H1 (cell line): ENCODE results near the gene RBCK1. TPM values are rescaled to one million over a fixed set of nuclear protein-coding genes. Genes with fewer than 3 reads are reported as not detected.

Experiments used
- CTCF ChIA-PET: fragments of 300-600 bp; sonication (Branson Sonifier 250); formaldehyde crosslinking; loops from one replicate; lab custom pipeline; 2021; ENCODE audit not compliant: partially characterized antibody; lab: Charles Lee
- POLR2A ChIA-PET: fragments of 300-600 bp; sonication (Branson Sonifier 250); formaldehyde crosslinking; loops from one replicate; lab custom pipeline; 2021; ENCODE audit warnings: inconsistent platforms; ENCODE audit not compliant: partially characterized antibody; lab: Charles Lee
- DNase-seq, 2 experiments: peaks; one replicate each; pipeline versions ENCODE4 v3.0.0 to v3.0.0-alpha.2; 2010 to 2022; ENCODE audit warnings: low spot score in 2 of 2, low read depth in 1 of 2, mixed read lengths in 1 of 2
- FAIRE-seq: peaks from 2 replicates; lab custom pipeline; 2011; peaks lifted over from hg19 to GRCh38; lab: Jason Lieb, UNC
- H2AFZ ChIP-seq: 2 replicates; pipeline ENCODE4 v1.8.1; 2012; ENCODE audit warnings: low read length, inconsistent platforms
- H2AK5ac ChIP-seq: 2 replicates; pipeline ENCODE4 v1.6.1; 2013; ENCODE audit warnings: low read depth, low read length
- H2BK120ac ChIP-seq: replicated peaks from 2 replicates; pipeline ENCODE3; 2013; ENCODE audit warnings: low read depth, low read length, inconsistent platforms
- H2BK12ac ChIP-seq: 2 replicates; pipeline ENCODE4 v1.6.1; 2013; ENCODE audit warnings: low read depth, low read length
- H2BK15ac ChIP-seq: 2 replicates; pipeline ENCODE4 v1.6.1; 2013; ENCODE audit warnings: low read length
- H2BK20ac ChIP-seq: 2 replicates; pipeline ENCODE4 v1.6.1; 2013; ENCODE audit warnings: low read length
- H2BK5ac ChIP-seq: 2 replicates; pipeline ENCODE4 v1.6.1; 2013; ENCODE audit warnings: low read depth, low read length
- H3K14ac ChIP-seq: 2 replicates; pipeline ENCODE4 v1.6.1; 2013; ENCODE audit warnings: inconsistent platforms; ENCODE audit not compliant: insufficient read length
- H3K18ac ChIP-seq: 2 replicates; pipeline ENCODE4 v1.6.1; 2013; ENCODE audit warnings: low read length; ENCODE audit errors: extremely low read depth
- H3K23ac ChIP-seq: 2 replicates; pipeline ENCODE4 v1.6.1; 2013; ENCODE audit warnings: inconsistent platforms; ENCODE audit not compliant: insufficient read length
- H3K23me2 ChIP-seq: 2 replicates; pipeline ENCODE4 v1.6.1; 2013; ENCODE audit warnings: low read depth, low read length
- H3K27ac ChIP-seq: 2 replicates; pipeline ENCODE4 v1.6.1; 2011; ENCODE audit warnings: low read depth, low read length, inconsistent platforms
- H3K27me3 ChIP-seq, 4 experiments: replicated peaks in 1 of 4; 1 replicate in 1 of 4; 2 replicates in 3 of 4; pipeline versions ENCODE4 v1.6.1 to v1.8.1; 2011 to 2013; ENCODE audit warnings: low read length in 3 of 4, mild to moderate bottlenecking in 3 of 4, inconsistent platforms in 2 of 4, mixed read lengths in 2 of 4, moderate library complexity in 1 of 4; ENCODE audit not compliant: control insufficient read depth in 3 of 4, insufficient read depth in 3 of 4; ENCODE audit errors: extremely low read depth in 1 of 4
- H3K36me3 ChIP-seq, 4 experiments: 2 replicates each; pipeline versions ENCODE4 v1.6.1 to v1.8.1; 2011 to 2013; ENCODE audit warnings: mild to moderate bottlenecking in 4 of 4, low read length in 3 of 4, moderate library complexity in 2 of 4, control low read depth in 1 of 4, inconsistent platforms in 1 of 4; ENCODE audit not compliant: insufficient read depth in 4 of 4, control insufficient read depth in 2 of 4
- H3K4ac ChIP-seq: replicated peaks from 2 replicates; pipeline ENCODE3; 2013; ENCODE audit warnings: low read length, low read depth, mixed read lengths, inconsistent platforms; ENCODE audit not compliant: insufficient read length
- H3K4me1 ChIP-seq, 4 experiments: replicated peaks in 1 of 4; 1 replicate in 1 of 4; 2 replicates in 3 of 4; pipeline versions ENCODE4 v1.6.1 to v1.8.1; 2011 to 2013; ENCODE audit warnings: low read length in 3 of 4, inconsistent platforms in 2 of 4, mixed read lengths in 1 of 4; ENCODE audit not compliant: insufficient read depth in 4 of 4, control insufficient read depth in 3 of 4
- H3K4me2 ChIP-seq, 2 experiments: 2 replicates each; pipeline versions ENCODE4 v1.6.1 to v1.8.1; 2011 to 2013; ENCODE audit warnings: low read depth in 2 of 2, low read length in 2 of 2, control low read depth in 1 of 2, inconsistent platforms in 1 of 2, mild to moderate bottlenecking in 1 of 2; ENCODE audit not compliant: insufficient read depth in 1 of 2
- H3K4me3 ChIP-seq, 4 experiments: fragments of 200-600, 300-600 bp in 1 of 4; sonication (generic), shearing (Covaris generic), sonication (Bioruptor Twin) in 1 of 4; 2 replicates each; pipeline versions ENCODE4 v1.5.1 to v1.8.1; 2011 to 2016; ENCODE audit warnings: low read length in 4 of 4, low read depth in 3 of 4, control low read depth in 2 of 4, inconsistent platforms in 2 of 4, mild to moderate bottlenecking in 2 of 4, mixed read lengths in 1 of 4, moderate library complexity in 1 of 4; ENCODE audit not compliant: insufficient read depth in 2 of 4; ENCODE audit errors: extremely low read depth in 1 of 4
- H3K56ac ChIP-seq: replicated peaks from 2 replicates; pipeline ENCODE3; 2013; ENCODE audit warnings: low read depth, mild to moderate bottlenecking, mixed read lengths, low read length, inconsistent platforms; ENCODE audit not compliant: insufficient read length
- H3K79me1 ChIP-seq: 2 replicates; pipeline ENCODE4 v1.6.1; 2013; ENCODE audit warnings: low read depth, low read length, control low read depth
- H3K79me2 ChIP-seq, 2 experiments: 2 replicates each; pipeline versions ENCODE4 v1.6.1 to v1.8.1; 2012 to 2013; ENCODE audit warnings: low read length in 2 of 2, mild to moderate bottlenecking in 2 of 2, inconsistent platforms in 1 of 2; ENCODE audit not compliant: insufficient read depth in 2 of 2, control insufficient read depth in 1 of 2
- H3K9ac ChIP-seq, 4 experiments: replicated peaks in 1 of 4; 1 replicate in 1 of 4; 2 replicates in 3 of 4; pipeline versions ENCODE4 v1.6.1 to v1.8.1; 2011 to 2013; ENCODE audit warnings: low read depth in 3 of 4, low read length in 3 of 4, control low read depth in 2 of 4, mild to moderate bottlenecking in 2 of 4, moderate library complexity in 2 of 4, inconsistent platforms in 1 of 4; ENCODE audit errors: extremely low read depth in 1 of 4
- H3K9me3 ChIP-seq, 2 experiments: 2 replicates each; pipeline versions ENCODE4 v1.6.1 to v1.8.1; 2012 to 2013; ENCODE audit warnings: mild to moderate bottlenecking in 2 of 2, moderate library complexity in 2 of 2, control low read depth in 1 of 2, inconsistent platforms in 1 of 2, low read depth in 1 of 2, low read length in 1 of 2, mixed read lengths in 1 of 2; ENCODE audit not compliant: insufficient read depth in 2 of 2
- H4K20me1 ChIP-seq, 2 experiments: replicated peaks in 1 of 2; 2 replicates each; pipeline versions ENCODE3 to v1.8.1; 2011 to 2013; ENCODE audit warnings: inconsistent platforms in 2 of 2, low read length in 2 of 2, mild to moderate bottlenecking in 1 of 2; ENCODE audit not compliant: insufficient read depth in 2 of 2, control insufficient read depth in 1 of 2
- H4K5ac ChIP-seq: 2 replicates; pipeline ENCODE4 v1.6.1; 2013; ENCODE audit warnings: low read length, low read depth, mixed read lengths, inconsistent platforms; ENCODE audit not compliant: insufficient read length
- H4K8ac ChIP-seq: 2 replicates; pipeline ENCODE4 v1.8.0; 2013; ENCODE audit warnings: mild to moderate bottlenecking, moderate library complexity, low read length, inconsistent platforms; ENCODE audit not compliant: insufficient read depth; ENCODE audit errors: extremely low read depth
- H4K91ac ChIP-seq: replicated peaks from 2 replicates; pipeline ENCODE3; 2013; ENCODE audit warnings: low read length, mixed read lengths, inconsistent platforms; ENCODE audit not compliant: insufficient read length
- BACH1 ChIP-seq: IDR thresholded peaks from 2 replicates; pipeline ENCODE4 v1.6.1; 2012; ENCODE audit warnings: low read length, improper control_type of control experiment
- CBX8 ChIP-seq: fragments of 300-800, 300-1000 bp; sonication (generic); IDR thresholded peaks from 2 replicates; pipeline ENCODE4 v1.7.1; 2016; ENCODE audit warnings: low read depth, low read length, borderline replicate concordance
- CTBP2 ChIP-seq: IDR thresholded peaks from 2 replicates; pipeline ENCODE4 v1.7.0; 2011; ENCODE audit warnings: borderline replicate concordance, mild to moderate bottlenecking, moderate library complexity, mixed read lengths, low read length; ENCODE audit not compliant: insufficient read depth, insufficient read length
- E2F6 ChIP-seq: IDR thresholded peaks from 2 replicates; pipeline ENCODE4 v1.6.1; 2012; ENCODE audit warnings: inconsistent platforms
- JUN ChIP-seq: IDR thresholded peaks from 2 replicates; pipeline ENCODE4 v1.6.1; 2011; ENCODE audit warnings: low read depth, mild to moderate bottlenecking, improper control_type of control experiment, low read length
- KDM5A ChIP-seq: fragments of 200-600 bp; IDR thresholded peaks from 2 replicates; pipeline ENCODE4 v1.7.1; 2012; ENCODE audit warnings: mild to moderate bottlenecking, low read length, inconsistent platforms, mixed read lengths
- PHF8 ChIP-seq: fragments of 200-600 bp; sonication (generic); conservative IDR thresholded peaks from 2 replicates; pipeline ENCODE4 v1.7.1; 2012; ENCODE audit warnings: low read depth, mild to moderate bottlenecking, inconsistent platforms, low read length, moderate library complexity
- POU5F1 ChIP-seq: IDR thresholded peaks from 2 replicates; pipeline ENCODE4 v1.6.1; 2011; ENCODE audit warnings: low read depth, mild to moderate bottlenecking, low read length, moderate library complexity
- RBBP5 ChIP-seq: IDR thresholded peaks from 2 replicates; pipeline ENCODE4 v1.7.1; 2012; ENCODE audit warnings: low read depth, mild to moderate bottlenecking, inconsistent platforms, low read length, moderate library complexity, borderline replicate concordance
- RNF2 ChIP-seq: fragments of 200-900, 300-1000 bp; sonication (generic); IDR thresholded peaks from 2 replicates; pipeline ENCODE4 v1.7.1; 2016; ENCODE audit warnings: borderline replicate concordance, low read depth, mild to moderate bottlenecking, antibody characterized with exemption, low read length; ENCODE audit not compliant: poor library complexity, severe bottlenecking; ENCODE audit errors: missing control alignments
- SIRT6 ChIP-seq: IDR thresholded peaks from one replicate; pipeline ENCODE4 v1.7.1; 2012; ENCODE audit warnings: low read length, inconsistent platforms
- SP4 ChIP-seq: IDR thresholded peaks from 2 replicates; pipeline ENCODE4 v1.6.1; 2012; ENCODE audit warnings: low read length, inconsistent platforms
- WGBS, 2 experiments: shearing (Covaris generic) in 1 of 2; methylation state at CpG; one replicate each; pipeline versions ENCODE4 v1.1.6 to v1.1.7; 2013 to 2015; ENCODE audit warnings: low lambda C conversion rate in 2 of 2, mixed read lengths in 2 of 2, inconsistent platforms in 1 of 2, low coverage in 1 of 2, missing lambda C conversion rate in 1 of 2; ENCODE audit not compliant: insufficient replicate concordance in 2 of 2, insufficient coverage in 1 of 2, insufficient read length in 1 of 2; ENCODE audit errors: extremely low coverage in 1 of 2, missing lambda C conversion rate in 1 of 2; 5-methylcytosine and 5-hydroxymethylcytosine counted together
- polyA plus RNA-seq, 7 experiments: library from polyadenylated mRNA; depleted of rRNA in 3 of 7; stranded (reverse) in 5 of 7; unstranded in 2 of 7; fragments of >200 nt in 5 of 7; fragments of 200-250 nt in 2 of 7; gene quantifications; 1 replicate in 5 of 7; 2 replicates in 1 of 7; 4 replicates in 1 of 7; pipeline versions ENCODE4 v1.2.1 to v1.2.3, GENCODE V29; 2011 to 2013; ENCODE audit warnings: missing spikeins in 2 of 7, mixed read lengths in 2 of 7
- total RNA-seq: library from RNA; stranded (reverse); fragmentation: NEBNext Ultra II Directional; extraction: Animal tissue kit (Norgen Biotek cat#: 25700); gene quantifications from 2 replicates; pipeline ENCODE4 v1.2.1, GENCODE V29; 2021

RBCK1 gene
- total and polyA plus RNA-seq, 2 of the 8 experiments (the other 6 are each of a cell fraction or from before 2014, with no cell fraction given), result 43.1 to 54.7 TPM

DNA sequence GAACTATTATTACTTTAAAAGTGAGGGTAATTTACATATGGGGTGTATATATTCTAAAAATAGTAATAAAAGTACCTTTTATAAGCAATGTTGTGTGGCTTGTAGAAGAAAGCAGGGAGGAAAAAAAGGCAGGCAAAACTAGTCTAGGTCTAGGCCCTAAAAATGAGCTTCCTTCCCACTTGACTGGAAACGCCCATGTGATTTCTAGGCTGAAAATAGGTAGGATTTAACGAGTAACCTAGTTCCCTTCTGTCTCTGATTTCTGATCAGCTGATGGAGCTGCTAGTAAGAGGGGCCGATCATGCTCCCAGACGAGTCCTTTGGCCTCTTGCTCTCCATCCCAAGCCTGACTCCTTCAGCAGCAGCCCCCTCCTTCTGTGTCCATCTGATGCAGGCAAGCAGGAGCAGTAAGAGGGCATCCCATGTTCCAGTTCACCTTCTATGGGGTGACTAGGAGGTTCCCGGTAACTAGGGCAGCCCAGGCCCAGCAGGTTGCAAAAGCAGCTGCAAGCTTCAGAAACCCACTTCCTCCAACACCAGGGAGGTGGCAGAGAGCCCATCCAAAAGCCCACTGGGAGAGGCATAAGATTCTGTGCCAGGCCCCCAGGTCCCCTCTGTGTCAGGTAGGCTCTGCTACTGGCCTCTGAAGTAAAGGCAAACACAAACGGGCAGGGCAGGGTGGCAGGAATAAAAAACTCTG, 29.8 kb downstream of the RBCK1 start:
- ChIA-PET CTCF (interaction anchor here (0.9 to 4.1 kb wide), 5 partner anchors 11 to 302 kb away, joined by 3 to 16 read pairs (median 3); no protein-coding TSS in a partner anchor), POLR2A (interaction anchor here (1.0 to 1.7 kb wide), 4 partner anchors 8 to 57 kb away, joined by 3 to 4 read pairs (median 4); partner anchors contain the start of gene TRIB3)
- Histone ChIP-seq H2BK5ac (no peak overlapping the region), H3K4me2 (no peak overlapping the region), H3K27ac (no peak overlapping the region), H3K27me3 (peaks cover 0 to 11% (median 2%) of the 10 kb centered on the region in 4 experiments; a peak in 4 of 7 replicates), H3K4me1 (peaks cover 0 to 13% (median 5%) of the 10 kb centered on the region in 4 experiments; a peak in 6 of 7 replicates), H3K4ac (no peak overlapping the region), H3K4me3 (no peak overlapping the region), H3K36me3 (peaks cover 19 to 62% (median 37%) of the 10 kb centered on the region in 4 experiments; a peak in 7 of 8 replicates), H2BK20ac (no peak overlapping the region), H2BK120ac (no peak overlapping the region), H4K5ac (no peak overlapping the region), H2AK5ac (no peak overlapping the region), H3K23ac (no peak overlapping the region), H3K14ac (no peak overlapping the region), H3K23me2 (no peaks in the 10 kb centered on the region), H3K79me2 (no peaks in the 10 kb centered on the region), H4K8ac (no peak overlapping the region), H3K79me1 (no peaks in the 10 kb centered on the region), H2BK15ac (no peak overlapping the region), H3K56ac (no peak overlapping the region), H2AFZ (no peak overlapping the region), H2BK12ac (no peak overlapping the region), H4K20me1 (peaks cover 2 to 26% of the 10 kb centered on the region in 2 experiments), H3K9me3 (no peaks in the 10 kb centered on the region), H3K9ac (no peak overlapping the region), H4K91ac (no peak overlapping the region), H3K18ac (no peak overlapping the region)
- DNase-seq (no peak), FAIRE-seq (no peak)
- 90% methylated on average over 6 of the region's 6 CpGs; no CpG with 5 or more reads in 1 of the 2 experiments for WGBS, 2 experiments
- no peak for TF ChIP-seq RBBP5
- no peak for TF ChIP-seq E2F6
- TF ChIP-seq RNF2, result no peak
- no peak for TF ChIP-seq SP4
- no peak for TF ChIP-seq CTBP2
- no peak for TF ChIP-seq JUN
- no peak for TF ChIP-seq KDM5A
- no peak for TF ChIP-seq CBX8
- TF ChIP-seq SIRT6, result no peak
- no peak for TF ChIP-seq POU5F1
- TF ChIP-seq BACH1, result no peak
- TF ChIP-seq PHF8, result no peak
